Measurements from ENCODE around the gene BLZF1.

The BLZF1 gene

GRCh38 chr1:169421309-169421708 is 53.3 kb downstream of the BLZF1 start:
- TF ChIP-seq CTCF (conservative IDR thresholded peaks at IDR 0.05; ENCODE audit: low read length), result no peak
- no peak for DNase-seq (ENCODE audit: low read depth)
- H3K4me3 ChIP-seq (ENCODE audit: low read length), result no peak overlapping the region

DNA sequence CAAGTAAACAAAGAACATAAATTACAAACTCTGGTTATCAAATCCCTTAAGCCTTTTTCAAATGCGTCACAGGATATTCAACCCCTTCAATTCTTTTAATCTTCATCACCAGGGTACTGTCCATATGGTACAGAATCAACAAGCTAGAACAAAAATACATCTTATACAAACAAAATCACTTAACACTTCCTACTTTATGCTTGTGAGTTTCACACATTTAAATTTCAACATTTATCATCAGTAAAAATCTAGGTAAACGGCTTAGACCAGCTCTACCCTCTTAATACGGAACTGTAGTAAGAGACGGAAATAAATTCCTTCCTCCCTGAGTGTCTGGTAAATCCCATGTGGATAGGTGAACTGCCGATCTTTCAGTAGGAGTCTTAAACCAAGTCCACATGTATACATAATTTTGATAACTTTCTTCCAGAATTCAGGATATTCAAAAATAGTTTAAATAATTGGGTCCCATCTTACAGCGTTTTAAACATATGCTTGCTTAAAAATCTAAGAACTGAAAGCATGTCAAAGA is 58.2 kb downstream of the BLZF1 start:
- DNase-seq (ENCODE audit: low read depth), result no peak
- TF ChIP-seq CTCF (conservative IDR thresholded peaks at IDR 0.05; ENCODE audit: low read length), result no peak
- H3K4me3 ChIP-seq (ENCODE audit: low read length), result no peak overlapping the region

DNA sequence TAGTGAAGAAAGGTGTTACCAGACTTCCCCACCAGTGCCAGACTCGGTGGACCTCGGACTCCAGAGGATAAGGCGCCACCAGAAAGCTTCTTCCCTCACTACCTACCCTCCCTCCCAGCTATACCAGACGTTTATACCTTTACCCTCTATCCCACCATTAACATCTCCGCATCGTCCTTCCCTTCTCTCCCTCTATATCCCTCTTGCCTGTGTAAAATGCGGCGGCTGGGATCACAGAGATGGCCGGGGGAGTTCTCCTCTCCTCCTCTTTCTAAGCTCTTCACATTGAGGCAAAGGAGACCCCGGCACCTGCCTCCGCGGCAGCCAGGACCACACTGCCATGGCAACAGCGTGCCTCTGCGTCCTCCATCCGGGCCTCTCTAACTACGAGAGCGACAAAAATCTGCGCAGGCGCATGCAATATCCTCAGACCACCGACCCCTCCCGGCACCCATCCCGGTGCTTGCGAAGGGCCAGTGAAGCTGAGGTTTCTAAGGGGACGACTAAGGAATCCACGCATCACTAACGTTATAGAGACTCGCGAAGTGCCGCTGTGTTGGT is 59.2 kb downstream of the BLZF1 start, which contains the start of gene CCDC181:
Gene CCDC181 (minus strand): TSS at position 394 of the 561 bp plus-strand sequence. CDS start 2,547 bp downstream, outside the sequence.
- DNase-seq (ENCODE audit: low read depth), result peak; percentile 3
- TF ChIP-seq CTCF (conservative IDR thresholded peaks at IDR 0.05; ENCODE audit: low read length), result no peak
- H3K4me3 ChIP-seq (ENCODE audit: low read length), result peak within 1 kb of the TSS; percentile 52

All from AG10803 (cell line).